T1000 (cell line): ENCODE results near the gene GBX1.

Source experiments
- DNase-seq: peaks from one replicate; lab custom pipeline; 2025; ENCODE audit warnings: mixed read lengths; lab: John Stamatoyannopoulos, UW

GBX1 gene

DNA sequence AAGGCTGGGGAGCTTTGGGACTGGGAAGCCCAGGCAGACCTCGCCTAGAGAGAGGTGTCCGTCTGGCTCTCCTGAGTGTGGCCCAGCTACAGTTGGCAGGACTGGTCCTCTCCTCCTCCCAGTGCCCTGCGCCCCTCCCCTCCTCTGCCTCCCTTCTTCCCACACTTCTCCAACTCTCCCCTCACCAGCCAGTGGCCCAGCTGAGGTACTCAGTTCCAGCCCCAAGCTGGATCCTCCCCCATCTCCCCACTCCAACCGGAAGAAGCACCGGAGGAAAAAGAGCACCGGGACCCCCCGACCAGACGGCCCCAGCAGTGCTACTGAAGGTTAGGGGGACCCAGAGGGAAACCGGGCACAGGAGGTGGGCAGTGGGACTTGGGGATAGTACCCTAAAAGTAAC, 27.7 kb downstream of the GBX1 start:
- no peak for DNase-seq

DNA sequence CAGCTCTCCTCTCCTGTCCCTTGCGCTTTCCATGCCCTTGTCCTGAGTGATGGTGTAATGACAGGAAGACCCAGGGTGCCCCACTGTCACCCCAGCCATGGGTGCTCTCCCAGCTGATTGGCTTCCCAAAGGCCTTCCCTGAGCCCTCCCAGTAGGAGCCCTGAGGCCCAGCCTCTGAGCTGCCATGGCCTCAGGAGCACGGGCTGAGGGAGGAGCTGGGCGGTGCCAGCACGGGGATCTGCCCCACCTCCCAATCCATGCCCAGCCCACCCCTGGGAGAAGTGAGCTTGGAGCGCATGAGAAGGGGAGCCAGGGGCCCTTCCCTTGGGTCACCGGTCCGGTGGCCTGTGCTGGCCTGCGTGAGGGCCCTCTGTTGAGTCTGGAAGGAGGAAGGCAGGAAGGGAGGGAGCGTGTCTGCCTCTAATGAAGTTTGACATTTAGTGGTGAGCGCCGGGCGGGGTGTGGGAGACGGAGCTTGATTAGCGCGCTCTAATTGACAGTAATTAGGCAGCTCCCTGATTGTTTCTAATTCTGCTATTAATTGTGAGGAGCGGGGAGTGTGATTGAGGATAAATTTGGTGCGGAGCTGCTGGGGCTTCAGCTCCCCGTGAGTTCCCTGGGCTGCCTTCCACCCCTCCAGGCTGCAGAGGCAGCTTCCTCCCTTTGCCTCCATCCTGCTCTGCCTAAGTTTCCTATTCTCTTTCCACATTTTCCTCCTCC, 28.3 kb downstream of the GBX1 start:
- no peak for DNase-seq

DNA sequence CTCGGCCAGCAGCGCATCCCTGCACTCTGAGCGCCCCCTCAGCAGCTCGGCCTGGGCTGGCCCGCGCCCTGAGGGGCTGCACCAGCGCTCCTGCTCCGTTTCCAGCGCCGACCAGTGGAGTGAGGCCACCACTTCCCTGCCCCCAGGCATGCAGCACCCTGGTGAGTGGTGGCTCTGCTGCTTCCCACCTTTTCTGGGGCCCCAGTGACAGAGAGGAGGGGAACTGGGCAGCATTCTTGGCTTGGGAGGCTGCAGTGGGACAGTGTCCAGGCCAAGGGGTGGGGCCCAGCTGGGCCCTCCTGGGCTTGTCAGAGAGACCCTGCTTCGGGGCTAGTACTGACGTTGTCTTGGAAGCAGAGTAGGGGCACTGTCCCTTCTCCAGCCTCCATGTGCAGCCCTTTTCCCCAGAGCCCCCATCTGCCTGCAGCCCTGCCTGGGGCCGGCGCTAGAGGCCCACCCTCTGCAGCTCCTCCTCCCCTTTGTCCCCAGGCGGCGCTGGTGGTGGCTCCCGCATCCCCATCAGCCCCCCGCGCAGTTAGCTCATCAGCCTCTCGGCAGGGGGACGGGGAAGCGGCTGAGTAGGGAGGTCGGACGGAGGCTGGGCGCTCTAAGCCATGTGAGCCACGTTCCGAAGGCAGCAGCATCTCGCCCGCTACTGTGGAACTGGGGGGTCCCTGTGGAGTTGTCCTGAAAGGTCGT, 29.2 kb downstream of the GBX1 start:
- DNase-seq, result no peak

DNA sequence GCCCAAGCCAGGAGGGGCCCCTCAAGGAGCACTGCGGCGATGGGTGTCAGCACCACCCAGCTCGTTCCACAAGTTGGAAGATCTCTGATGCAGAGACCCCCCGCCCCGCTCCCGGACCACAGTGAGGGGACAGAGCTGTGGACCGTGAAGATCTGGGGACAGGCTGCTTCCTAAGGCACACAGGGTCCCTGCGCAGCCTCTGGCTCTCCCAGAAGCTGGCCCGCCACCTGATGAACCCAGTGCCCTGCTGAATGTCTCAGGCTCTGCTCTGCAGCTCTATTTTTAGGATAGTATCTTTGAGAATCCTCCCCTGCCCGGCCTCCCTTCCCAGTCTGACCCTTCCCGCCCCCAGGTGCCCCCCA, 29.7 kb downstream of the GBX1 start:
- DNase-seq, result no peak

DNA sequence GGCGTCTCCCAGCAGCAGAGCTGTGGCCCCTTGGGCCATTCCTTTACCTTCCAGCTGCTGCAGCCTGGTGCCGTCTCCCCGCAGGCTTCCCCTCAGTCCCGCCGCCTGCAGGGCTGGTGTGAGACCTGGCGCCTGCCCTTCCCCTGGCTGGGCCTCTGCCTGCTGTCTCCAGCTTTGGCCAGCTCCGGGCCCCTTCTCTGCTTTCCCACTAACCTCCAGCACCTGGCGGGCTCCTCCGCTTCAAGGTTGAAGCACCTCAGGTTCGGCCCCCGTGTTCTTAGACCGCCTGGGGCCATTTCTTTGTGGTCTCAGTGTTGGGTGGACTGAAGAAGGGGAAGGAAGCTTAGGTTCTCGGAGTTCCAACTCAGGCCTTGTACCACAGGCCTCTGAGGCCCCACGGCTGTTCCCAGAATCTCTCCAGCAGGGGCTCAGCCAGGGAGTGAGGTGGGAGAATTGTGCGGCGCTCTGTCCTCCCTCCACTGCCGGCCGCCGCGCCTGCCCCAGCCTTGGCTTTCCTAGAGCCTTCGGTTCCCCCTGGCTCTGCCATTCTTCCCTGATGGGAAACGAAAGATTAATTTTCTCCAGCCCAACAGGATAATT, 30.3 kb downstream of the GBX1 start:
- no peak for DNase-seq

DNA sequence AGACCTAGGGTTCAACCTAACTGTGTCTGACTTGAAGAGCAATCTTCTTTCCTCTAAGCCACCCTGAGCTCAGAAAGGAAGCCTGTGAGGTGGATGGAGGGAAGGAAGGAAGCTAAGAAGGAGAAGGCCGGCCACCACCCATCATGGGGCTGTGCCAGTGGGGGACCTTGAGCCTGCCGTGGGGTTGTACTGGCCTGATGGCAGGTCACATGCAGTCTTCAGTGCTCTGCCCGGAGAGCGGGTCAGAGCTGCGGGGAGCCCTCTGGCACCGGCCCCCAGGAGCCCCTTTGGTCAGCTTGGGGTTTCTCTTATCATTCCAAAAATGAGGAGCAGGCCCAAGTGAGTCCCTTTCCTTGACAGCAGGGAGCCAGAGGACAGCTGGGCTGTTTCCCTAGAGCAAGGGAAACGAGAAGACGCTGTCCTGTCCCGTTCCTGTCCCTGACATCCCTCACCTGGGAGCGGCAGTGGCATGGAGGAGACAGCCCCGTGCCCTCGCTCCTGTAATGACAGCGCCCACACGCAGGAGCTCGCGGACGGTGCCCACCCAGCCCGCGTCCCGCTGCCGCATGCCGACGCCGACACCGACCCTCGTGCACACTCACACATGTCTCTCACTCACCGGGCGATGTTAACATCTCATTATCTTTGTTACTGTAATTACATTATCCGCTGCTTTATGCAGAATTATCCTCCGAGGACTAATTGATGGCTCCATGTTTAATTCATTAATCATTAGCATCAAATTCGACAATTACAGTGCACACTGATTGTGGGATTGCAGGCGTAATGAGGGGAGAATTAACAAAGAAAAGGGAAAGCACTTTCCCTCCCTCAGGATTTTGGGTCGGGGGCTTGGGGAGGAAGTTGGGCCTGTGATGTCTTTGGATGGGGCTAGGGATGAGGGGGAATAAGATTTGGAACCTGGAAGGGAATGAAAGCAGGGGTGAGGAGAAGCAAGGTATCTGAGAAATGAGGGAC, 31.3 kb downstream of the GBX1 start:
- DNase-seq, result no peak

DNA sequence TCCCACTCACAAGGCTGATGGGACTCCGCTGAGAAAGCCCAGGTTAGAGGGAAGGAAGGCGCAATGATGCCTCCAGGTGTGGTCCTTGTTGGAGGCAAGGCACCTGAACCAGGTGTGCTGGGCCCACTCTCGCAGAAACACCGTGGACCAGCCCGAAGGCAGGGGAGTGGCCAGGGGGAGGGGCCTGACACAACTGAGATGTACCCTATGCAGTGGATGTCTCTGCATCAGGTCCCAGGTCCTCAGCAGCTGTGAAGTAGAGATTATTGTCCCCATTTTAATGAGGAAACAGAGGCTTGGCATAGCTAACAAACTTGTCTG, 32.0 kb downstream of the GBX1 start:
- no peak for DNase-seq

DNA sequence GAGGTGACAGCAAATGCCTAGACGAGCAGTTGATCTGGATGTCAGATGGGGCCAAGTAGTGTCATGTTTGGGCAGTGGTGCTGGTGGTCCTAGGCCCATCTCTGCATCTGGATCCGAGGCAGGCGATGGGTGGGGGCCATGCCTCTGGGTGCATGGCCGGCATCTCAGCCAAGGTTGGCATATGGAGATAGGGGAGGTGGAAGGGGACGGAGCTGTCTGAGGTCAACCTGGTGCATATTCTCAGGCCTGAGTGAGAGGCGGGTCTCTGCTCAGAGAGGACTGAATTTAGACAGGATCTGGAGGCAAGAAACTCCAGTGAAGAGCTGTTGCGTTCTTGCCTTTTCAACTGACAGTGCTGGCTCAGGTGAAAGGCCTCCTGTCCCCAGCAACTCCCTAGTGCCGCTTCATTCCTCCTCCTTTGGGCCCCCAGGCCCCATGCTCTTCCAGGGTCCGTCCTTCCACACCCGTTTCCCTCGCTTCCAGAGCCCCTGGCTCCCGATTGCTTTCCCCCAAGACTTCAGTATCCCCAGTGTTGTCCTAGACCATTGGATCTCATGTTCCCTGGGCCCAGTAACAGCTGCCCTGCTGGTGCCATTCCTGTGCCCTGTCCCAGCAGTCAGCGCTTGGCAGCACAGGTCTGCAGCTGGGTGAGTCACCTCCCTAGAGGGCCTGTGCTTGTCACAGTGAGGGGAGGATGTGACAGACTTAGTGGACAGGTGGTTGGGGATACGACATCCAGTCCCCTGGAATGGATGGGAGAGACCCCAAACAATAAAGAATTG, 32.6 kb downstream of the GBX1 start:
- DNase-seq, result no peak

DNA sequence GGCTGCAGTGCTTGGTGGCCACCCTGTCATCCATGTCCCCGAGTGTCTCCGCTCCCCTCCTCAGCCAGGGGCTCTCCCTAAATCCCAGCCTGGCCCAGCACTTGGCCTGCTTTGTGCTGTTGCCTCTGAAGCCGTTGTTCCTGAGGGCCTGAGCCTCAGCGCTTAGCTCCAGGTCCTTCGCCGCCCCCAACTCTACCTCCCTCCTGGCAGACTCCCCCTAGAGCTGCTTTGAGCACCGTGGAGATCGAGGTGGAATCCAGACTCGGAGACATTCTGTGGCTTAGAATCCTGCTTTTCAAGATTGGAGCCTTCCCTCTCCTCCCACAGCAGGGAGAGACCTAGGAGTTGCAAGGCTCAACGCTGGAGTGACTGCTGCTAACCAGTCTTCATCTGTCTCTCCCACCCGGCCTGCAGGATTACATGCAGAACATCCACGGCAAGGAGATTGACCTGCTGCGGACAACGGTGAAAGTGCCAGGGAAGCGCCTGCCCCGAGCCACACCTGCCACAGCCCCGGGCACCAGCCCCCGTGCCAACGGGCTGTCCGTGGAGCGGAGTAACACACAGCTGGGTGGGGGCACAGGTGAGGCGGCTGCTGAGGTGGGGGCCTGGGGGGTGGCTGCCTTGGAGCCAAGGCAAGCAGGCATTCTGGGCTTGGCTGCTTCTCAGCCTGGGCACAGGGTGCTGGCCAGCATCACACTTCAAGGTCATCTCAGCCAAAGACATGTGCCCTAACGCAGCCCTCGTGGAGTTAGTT, 33.3 kb downstream of the GBX1 start:
- no peak for DNase-seq

DNA sequence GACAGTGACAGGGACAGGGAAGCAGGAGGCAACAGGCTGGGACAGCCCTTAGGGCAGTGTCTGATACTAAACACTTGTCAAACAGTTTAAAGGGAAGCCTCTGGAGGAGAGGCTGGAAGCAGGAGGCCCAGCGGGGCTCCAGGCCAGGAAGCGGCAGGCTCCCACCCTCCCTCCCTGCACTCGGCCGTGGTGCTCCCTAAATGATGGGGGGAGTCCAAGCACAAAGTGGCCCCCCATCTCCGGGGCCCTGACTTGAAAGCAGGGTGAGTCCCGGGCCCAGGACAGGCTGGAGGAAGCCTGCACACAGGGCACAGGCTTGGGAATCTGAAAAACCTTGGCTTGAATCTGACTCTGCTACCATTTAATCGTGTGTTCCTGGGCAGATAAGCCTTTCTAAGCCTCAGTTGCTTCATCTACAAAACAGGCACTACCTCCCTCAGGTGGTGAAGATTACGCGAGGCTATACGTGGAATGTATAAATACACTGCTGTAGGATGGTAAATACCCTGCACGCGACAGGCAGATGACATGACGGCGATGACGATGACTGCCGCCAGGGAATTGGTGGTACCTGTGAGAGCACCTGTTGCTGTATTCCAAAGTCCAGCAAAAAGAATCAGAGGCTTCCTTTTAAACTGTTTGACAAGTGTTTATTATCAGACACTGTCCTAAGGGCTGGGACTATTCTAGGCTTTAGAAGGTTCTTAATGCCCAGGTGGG, 34.1 kb downstream of the GBX1 start:
- no peak for DNase-seq

DNA sequence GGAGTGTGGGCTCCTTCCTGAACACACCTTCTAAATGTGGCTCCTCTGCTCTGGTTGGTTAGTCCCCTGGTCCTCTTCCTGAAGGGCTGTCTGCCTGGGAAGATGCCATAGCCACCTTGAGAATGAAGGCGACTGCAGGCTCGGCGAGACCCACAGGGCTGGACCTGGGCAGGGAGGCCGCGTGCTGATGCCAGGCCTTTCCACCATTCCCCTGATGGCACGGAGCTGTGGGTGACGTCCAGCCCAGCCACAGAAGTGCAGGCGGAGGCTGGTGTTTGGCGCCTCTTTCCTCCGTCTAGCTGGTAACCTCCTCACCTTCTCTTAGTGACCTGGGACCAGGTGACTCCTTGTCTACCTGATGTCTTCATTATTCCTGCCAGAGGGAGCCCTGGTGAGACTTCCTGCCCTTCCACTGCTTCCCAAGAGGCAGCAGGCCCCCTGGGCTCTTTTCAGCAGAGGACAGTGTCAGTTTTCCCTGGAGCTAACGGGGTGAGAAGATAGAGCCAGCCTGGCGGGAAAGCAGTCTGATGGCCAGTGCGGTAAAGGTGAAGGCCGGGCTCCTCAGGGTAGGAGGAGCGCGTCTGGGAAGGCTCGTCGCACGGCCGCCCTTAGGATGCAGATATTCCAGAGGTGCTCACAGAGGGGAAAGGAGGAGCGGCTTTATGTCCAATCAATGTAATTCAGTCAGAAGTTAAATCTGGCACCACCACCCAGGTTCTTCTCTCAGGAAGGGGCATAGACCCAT, 34.9 kb downstream of the GBX1 start:
- DNase-seq, result no peak

DNA sequence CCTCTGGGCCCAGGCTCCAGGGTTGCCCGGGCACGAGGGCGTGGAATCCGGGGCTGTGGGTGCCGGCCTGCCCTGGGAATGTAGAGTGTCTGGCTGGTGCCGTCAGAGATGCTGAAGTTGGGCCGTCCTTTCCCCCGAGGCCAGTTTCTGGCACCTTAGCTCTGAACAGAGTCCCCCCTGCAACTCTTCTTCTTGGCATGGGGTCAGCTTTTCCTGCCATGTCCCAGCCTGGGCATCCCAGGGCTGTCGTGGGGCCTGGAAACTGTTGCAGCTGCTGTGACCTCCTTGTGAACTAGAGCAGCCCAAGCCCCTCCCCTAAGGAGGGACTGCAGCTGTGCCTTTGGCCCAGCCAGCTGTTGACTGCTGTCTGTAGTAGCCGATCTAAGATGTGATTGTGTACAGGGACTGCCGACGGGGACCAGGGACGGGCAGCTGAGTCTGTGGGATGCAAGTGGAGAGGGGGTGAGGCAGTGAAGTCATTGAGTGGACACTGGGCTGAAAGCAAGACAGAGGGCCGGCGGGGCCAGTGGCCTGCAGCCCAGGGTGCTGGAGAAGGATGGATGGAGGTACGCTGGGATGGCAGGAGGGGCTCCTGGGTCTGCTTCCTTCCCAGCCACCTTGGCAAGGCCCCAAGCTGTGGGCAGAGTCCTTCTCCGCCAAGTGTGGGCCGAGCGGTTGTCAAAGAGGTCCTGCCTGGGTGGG, 35.8 kb downstream of the GBX1 start:
- no peak for DNase-seq

DNA sequence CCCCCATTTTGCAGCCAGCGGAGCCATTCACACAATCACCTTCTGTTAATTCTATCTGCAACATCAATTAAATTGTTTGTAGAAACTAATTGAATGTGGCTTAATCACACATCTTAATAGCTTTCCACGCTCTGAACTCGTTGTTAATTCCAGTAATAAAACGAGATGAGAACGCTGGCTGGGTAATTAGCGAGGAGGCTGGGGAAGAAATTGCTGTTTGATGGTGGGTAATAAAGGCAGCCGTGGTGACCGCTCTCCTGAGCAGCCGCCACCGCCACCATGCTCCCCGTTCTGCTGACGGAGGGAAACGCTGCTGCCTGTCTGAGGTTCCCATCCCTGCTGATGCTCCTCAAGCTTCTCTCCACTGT, 36.3 kb downstream of the GBX1 start:
- DNase-seq, result no peak

DNA sequence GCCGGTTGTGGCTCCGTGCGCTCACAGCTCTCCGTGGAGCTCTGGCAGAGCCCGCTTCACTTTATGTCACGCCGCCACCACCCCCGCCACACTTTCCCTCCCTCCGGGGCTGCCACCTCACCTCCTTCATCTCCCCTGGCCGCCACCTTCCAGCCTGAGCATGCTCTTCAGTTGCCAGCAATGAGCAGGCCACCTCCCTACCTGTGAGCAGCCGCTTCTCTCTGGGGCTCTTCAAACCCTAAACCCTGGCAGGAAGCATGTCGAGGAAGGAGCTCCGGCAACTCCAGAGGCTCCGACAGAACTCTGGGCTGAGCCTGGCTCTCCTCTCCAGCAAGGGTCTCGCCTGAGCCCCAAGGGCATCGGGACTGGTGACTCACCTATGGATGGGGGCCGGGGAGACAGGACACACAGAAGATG, 36.7 kb downstream of the GBX1 start:
- no peak for DNase-seq

DNA sequence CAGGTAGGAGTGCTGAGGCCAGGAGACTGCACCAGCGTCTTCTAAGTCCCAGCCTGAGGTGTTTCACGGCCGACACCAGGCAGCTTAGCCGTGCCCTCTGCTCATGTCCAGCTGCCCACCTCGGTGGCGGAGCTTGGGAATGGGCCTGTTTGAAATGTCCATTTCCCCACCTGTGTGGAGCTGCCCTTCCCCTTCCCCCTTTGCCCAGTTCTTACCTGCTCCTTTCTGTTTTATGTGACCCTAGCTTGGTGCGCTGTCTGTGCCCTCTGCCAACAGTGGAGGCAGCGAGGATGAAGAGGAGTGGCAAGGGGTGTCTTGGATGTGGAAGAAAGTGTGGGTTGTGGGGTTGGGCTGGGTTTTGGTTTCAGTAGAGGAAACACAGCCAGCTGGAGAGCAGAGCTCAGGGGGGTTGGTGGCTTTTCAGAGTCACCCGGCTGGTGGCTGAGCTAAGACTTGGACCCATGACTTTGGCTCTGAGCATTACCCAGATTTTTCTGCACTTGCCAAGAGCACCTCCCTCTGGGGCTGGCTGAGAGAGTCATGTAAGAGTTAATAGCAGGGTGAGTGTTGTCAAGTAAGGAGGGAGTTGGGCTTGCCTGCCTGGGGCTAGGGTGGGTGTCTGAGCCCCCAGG, 37.4 kb downstream of the GBX1 start:
- no peak for DNase-seq

DNA sequence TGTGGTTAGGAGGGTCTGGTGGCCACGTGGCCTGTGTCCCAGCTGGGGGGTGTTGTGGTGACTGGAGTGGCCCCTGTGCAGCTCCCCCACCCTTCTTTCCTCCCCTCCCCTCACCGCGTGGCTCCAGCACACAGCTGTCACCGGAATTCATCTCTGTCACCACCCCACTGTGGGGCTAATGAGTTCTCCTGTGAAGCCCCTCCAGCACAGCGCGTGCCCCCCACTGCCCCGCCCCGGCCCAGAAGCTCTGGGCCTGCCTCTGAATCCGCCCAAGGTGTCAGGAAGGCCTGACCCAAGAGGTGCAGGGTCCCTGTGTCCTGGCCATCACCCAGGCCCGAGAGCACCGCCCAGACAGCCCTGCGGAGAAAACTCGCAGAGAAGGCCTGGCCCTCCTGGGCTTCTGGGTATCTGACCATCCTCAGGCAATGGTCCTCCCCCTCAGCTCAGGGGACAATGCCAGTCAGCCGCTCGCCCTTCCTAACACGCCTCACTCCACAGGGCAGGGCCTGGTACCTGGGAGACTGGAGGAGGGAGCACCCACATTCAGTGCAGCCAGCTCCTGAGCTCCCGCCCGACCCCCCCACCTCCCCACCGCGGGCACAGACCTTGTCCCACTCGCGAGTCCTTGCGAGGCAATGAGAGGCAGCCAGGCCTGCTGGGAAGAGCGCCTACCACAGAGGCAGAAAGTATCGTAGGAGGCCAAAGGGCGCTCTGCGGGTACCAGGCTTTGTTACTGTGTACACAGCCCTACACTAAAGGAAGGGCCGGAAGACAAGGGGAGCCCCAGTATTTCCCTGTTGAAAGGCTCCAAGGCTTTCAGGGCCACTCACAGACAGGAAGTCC, 38.2 kb downstream of the GBX1 start:
- no peak for DNase-seq

DNA sequence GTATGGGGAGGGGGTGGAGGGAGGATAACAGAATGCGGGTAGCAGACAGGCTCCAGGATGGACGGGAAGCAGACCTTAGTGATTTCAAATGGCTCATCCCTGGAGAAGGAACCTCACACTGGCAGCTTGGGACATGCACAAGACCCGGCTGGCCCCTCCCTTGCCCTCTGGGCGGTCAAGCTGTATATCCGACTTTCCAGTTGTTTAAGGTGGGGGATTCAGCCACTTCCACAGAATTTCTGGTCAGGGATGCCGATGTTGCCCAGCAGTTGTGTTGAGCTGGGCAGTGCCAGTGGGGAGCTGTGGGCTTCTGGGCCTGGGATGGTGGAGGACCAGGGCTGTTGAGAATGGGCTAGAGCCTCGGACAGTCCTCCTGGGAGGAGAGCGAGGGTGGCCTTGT, 38.8 kb downstream of the GBX1 start:
- no peak for DNase-seq

DNA sequence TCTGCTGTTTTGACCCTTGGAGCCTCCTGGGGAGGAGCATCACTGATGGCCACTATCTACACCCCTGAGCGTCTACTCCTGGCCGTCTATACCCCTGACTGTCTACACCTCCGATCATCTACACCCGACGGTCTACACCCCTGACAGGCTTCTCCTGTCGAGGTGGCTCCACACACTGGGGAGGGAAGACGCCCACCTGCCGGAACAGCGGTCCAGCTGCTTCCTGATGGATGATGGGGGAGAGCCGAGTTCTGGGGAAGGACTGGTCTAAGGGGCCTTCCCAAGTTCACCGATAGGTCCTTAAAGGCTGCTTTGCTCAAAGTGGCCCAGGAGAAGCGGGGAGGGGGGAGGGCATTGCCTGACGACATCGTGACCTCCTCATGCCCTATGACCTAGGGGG, 39.4 kb downstream of the GBX1 start:
- no peak for DNase-seq
